ENCODE measurements around the gene DMXL2. TPM values are rescaled to one million over a fixed set of nuclear protein-coding genes. Genes with fewer than 3 reads are reported as not detected.
"Not testable (repeated sequence)": the region's sequence is repeated elsewhere in the genome, so short reads cannot be mapped to it uniquely, and the experiment has no call there.

Gene DMXL2
- total RNA-seq, 4 donors from 2014 or later: 6.9 to 15.1 (median 11.7) TPM

DNA sequence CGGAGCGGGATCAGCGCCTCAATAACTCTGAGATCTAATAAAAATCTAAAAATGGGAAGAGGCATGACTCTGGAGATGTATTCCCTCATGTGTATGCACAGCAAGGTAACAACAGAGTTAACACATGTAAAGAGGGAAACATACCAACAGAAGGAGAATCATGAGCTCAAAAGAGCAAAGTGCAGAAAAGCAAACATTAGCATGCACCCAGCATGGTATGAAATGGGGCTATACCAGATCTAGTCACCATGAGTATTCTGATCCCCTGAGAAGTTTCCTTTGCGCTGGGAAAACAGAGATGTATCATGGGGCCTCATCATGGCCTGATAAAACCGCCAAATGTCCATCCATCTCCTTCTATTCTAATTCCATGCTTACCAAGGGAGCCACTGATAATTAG lies 152.1 kb downstream of the DMXL2 start:
- H3K4me3 ChIP-seq: no peak overlapping the region
- no peak overlapping the region for H3K27ac ChIP-seq
- no peaks in the 10 kb centered on the region for H3K9me3 ChIP-seq
- intact Hi-C loops (cut with DNase I): no loop called here
- no peaks in the 10 kb centered on the region for H3K27me3 ChIP-seq
- DNase-seq: no peak
- WGBS, 2 donors: 92 to 95% methylated on average over 5 of the region's 5 CpGs
- no peaks in the 10 kb centered on the region for H3K4me1 ChIP-seq
- H3K36me3 ChIP-seq: peaks cover 0 to 35% (median 0%) of the 10 kb centered on the region in 3 donors
- TF ChIP-seq POLR2A (IDR thresholded peaks at IDR 0.05): no peak
- TF ChIP-seq, protein P1, sequence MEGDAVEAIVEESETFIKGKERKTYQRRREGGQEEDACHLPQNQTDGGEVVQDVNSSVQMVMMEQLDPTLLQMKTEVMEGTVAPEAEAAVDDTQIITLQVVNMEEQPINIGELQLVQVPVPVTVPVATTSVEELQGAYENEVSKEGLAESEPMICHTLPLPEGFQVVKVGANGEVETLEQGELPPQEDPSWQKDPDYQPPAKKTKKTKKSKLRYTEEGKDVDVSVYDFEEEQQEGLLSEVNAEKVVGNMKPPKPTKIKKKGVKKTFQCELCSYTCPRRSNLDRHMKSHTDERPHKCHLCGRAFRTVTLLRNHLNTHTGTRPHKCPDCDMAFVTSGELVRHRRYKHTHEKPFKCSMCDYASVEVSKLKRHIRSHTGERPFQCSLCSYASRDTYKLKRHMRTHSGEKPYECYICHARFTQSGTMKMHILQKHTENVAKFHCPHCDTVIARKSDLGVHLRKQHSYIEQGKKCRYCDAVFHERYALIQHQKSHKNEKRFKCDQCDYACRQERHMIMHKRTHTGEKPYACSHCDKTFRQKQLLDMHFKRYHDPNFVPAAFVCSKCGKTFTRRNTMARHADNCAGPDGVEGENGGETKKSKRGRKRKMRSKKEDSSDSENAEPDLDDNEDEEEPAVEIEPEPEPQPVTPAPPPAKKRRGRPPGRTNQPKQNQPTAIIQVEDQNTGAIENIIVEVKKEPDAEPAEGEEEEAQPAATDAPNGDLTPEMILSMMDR (IDR thresholded peaks at IDR 0.05): no peak

DNA sequence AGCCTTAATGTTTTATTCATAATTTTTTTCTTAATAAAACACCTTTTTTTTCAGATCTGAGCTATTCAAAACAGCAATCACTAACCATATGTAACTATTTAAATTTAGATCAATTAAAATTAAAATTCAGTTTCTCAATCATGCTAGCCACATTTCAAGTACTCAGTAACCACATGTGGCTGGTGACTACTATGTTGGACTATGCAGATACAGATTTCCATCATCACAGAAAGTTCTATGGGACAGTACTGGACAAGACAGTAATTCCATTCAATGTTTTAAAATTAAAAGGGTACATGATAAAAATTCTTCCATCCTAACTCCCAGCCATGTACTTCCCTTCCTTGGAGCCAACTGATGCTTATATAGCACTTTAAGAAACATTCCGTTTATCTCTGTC lies 161.8 kb downstream of the DMXL2 start:
- Histone ChIP-seq H3K27ac (no peak overlapping the region), H3K4me1 (no peaks in the 10 kb centered on the region), H3K27me3 (no peaks in the 10 kb centered on the region), H3K4me3 (no peak overlapping the region), H3K9me3 (no peaks in the 10 kb centered on the region), H3K36me3 (peaks cover 0 to 74% (median 0%) of the 10 kb centered on the region in 3 donors)
- WGBS, 2 donors: 89 to 91% methylated on average over 1 of the region's 1 CpG
- intact Hi-C loops (cut with DNase I): no loop called here
- TF ChIP-seq, protein P1 (IDR thresholded peaks at IDR 0.05): no peak
- TF ChIP-seq POLR2A (IDR thresholded peaks at IDR 0.05): no peak
- DNase-seq: no peak

DNA sequence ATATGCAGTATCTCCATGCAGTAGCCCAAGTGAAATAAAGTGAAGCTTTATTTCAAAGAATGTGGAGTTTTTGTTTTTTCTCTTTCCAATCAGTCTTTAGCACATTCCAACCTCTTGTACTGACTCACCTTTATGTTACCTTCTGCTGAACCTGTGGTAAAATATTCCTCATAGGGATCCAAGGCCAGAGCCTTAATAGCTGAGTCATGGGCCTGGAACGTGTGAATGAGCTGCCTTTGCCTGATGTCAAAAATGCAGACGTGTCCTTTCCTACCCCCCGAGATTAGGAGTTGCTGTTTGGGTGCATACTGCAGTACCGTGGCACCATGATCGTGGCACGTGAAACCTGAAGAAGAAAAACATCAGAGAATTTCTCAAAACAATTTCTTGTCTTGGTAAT lies 172.6 kb downstream of the DMXL2 start:
- Histone ChIP-seq H3K9me3 (no peaks in the 10 kb centered on the region), H3K27ac (no peak overlapping the region), H3K27me3 (no peaks in the 10 kb centered on the region), H3K4me1 (peaks cover 0 to 7% (median 0%) of the 10 kb centered on the region in 3 donors), H3K36me3 (peaks cover 0 to 70% (median 0%) of the 10 kb centered on the region in 3 donors), H3K4me3 (no peak overlapping the region)
- WGBS, 2 donors: 33 to 56% methylated on average over 6 of the region's 6 CpGs
- intact Hi-C loops (cut with DNase I): no loop called here
- DNase-seq: no peak
- TF ChIP-seq, protein P1 (IDR thresholded peaks at IDR 0.05): no peak
- TF ChIP-seq POLR2A (IDR thresholded peaks at IDR 0.05): no peak

DNA sequence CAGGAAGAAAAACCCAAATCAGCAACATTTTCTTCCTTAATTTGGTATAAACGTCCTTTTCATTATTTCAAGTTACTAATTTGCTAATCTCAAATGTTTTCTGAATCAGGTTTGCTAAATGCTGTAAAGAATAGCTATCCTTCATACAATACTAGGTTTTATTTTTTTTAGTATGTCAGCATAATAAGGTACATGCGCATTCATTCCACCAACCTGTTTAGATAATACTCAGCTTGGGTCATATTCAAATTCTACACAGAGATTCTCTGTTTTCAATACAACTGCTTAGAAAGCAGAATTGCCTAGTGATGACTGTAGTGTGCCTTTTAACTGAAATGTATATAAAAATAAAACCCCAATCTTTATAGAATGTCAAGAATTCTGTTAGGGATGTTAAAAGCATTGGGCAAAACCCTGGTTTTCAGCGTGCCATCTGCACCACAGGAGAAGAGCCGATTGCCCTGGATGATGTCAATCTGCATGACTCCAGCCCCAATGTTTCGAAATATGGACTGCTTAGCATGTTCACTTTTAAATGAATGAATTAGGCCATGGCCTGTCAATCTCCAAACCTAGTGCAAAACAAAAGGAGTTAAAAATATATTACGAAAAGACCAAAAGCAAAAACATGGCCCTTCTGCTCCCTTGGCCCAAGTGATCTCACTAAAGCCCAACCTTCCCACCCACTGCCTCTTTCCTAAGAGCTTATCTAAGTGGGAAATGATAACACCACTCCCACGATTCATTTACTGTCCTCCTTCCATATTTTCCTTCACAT lies 173.8 kb downstream of the DMXL2 start:
- Histone ChIP-seq H3K9me3 (no peaks in the 10 kb centered on the region), H3K4me1 (peaks cover 0 to 7% (median 0%) of the 10 kb centered on the region in 3 donors), H3K36me3 (peaks cover 0 to 59% (median 0%) of the 10 kb centered on the region in 3 donors), H3K4me3 (no peak overlapping the region), H3K27ac (no peak overlapping the region), H3K27me3 (no peaks in the 10 kb centered on the region)
- 84 to 87% methylated on average over 7 of the region's 7 CpGs for WGBS, 2 donors
- DNase-seq: no peak
- intact Hi-C loops (cut with DNase I): no loop called here
- TF ChIP-seq POLR2A (IDR thresholded peaks at IDR 0.05): no peak
- TF ChIP-seq, protein P1 (IDR thresholded peaks at IDR 0.05): no peak

DNA sequence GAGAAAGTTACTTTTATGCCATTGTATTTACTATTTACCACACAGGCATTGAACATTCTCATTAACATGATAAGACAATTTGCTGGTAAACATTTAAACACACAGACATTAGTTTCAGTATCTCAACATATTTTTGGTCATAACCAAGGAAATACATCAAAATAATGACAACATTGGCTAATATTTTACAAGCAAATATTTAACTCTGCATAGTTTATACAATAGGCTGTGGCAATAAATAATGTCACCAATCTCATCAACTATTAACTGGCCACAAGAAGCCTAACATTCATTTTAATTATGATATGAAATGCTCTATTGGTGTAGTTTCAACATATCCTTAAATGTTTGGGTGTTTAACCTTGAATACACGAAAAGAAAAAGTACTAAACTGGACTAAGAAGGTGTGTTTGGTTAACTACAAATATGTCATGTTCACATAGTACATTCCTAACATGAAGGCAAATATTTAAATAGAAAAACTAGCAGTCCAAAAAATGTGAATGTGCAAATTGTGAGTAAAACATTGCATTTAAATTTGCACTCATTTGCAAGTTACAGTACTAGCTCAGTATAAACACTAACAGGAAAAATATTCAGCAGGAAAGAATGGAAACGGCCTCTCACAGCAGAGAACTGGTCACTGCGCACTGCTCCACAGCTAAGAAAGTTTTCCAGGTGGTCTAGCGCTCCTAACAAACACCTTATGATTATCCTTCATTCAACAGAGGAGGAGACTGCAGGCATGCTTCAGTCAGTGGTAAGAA lies 174.5 kb downstream of the DMXL2 start:
- H3K4me3 ChIP-seq: no peak overlapping the region
- peaks cover 0 to 7% (median 0%) of the 10 kb centered on the region in 3 donors for H3K4me1 ChIP-seq
- no peaks in the 10 kb centered on the region for H3K9me3 ChIP-seq
- H3K27me3 ChIP-seq: no peaks in the 10 kb centered on the region
- 85 to 89% methylated on average over 4 of the region's 4 CpGs for WGBS, 2 donors
- TF ChIP-seq, protein P1 (IDR thresholded peaks at IDR 0.05): no peak
- no peak for TF ChIP-seq POLR2A (IDR thresholded peaks at IDR 0.05)
- peaks cover 0 to 53% (median 0%) of the 10 kb centered on the region in 3 donors for H3K36me3 ChIP-seq
- no peak for DNase-seq
- no peak overlapping the region for H3K27ac ChIP-seq
- intact Hi-C loops (cut with DNase I): no loop called here

DNA sequence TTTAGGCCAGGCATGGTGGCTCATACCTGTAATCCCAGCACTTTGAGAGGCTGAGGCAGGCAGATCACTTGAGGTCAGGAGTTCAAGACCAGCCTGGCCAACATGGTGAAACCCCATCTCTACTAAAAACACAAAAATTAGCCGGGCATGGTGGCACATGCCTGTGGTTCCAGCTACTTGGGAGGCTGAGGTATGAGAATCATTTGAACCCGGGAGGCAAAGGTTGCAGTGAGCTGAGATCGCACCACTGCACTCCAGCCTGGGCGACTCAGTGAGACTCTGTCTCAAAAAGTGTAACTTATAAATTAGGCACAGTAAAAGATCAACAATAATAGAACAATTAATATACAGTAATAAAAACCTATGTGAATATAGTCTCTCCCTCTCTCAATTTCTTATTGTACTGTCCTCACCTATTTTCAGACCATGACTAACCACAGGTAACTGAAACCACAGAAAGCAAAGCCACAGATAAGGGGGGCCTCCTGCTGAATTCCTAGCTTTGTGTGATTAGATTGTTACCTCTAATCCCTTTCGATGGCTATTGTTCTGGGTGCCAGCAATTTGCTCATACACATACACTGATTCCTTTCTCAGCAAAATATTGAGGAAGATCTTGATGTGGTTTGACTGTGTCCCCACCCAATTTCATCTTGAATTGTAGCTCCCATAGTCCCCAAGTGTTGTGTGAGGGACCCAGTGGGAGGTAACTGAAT lies 176.4 kb downstream of the DMXL2 start:
- H3K27me3 ChIP-seq; H3K27ac ChIP-seq; H3K9me3 ChIP-seq; DNase-seq; H3K4me3 ChIP-seq; H3K4me1 ChIP-seq; intact Hi-C loops (cut with DNase I): not testable (repeated sequence)
- peaks cover 0 to 40% (median 0%) of the 10 kb centered on the region in 3 donors for H3K36me3 ChIP-seq
- 87 to 95% methylated on average over 5 of the region's 5 CpGs for WGBS, 2 donors
